HG03103 (cell line): ENCODE measurements around the gene TUBD1.
A peak's percentile ranks its signal among the peaks of the same experiment; 100 is the strongest.
"Not testable (repeated sequence)": the region's sequence is repeated elsewhere in the genome, so short reads cannot be mapped to it uniquely, and the experiment has no call there.

Experiments used
- ATAC-seq: cut with Tn5 transposase; IDR thresholded peaks from one replicate; pipeline ENCODE4 v1.9.1; 2021; ENCODE audit warnings: low read depth; ENCODE audit not compliant: unreplicated experiment

The TUBD1 gene

GRCh38 chr17:59846394-59847165 is 46.2 kb downstream of the TUBD1 start:
- peak; percentile 45 for ATAC-seq

- ATAC-seq, result no peak
These were observed 46.9 kb downstream of the TUBD1 start for GRCh38 chr17:59845595-59846393.

- no peak for ATAC-seq
These were observed 47.7 kb downstream of the TUBD1 start for GRCh38 chr17:59844884-59845594.

DNA sequence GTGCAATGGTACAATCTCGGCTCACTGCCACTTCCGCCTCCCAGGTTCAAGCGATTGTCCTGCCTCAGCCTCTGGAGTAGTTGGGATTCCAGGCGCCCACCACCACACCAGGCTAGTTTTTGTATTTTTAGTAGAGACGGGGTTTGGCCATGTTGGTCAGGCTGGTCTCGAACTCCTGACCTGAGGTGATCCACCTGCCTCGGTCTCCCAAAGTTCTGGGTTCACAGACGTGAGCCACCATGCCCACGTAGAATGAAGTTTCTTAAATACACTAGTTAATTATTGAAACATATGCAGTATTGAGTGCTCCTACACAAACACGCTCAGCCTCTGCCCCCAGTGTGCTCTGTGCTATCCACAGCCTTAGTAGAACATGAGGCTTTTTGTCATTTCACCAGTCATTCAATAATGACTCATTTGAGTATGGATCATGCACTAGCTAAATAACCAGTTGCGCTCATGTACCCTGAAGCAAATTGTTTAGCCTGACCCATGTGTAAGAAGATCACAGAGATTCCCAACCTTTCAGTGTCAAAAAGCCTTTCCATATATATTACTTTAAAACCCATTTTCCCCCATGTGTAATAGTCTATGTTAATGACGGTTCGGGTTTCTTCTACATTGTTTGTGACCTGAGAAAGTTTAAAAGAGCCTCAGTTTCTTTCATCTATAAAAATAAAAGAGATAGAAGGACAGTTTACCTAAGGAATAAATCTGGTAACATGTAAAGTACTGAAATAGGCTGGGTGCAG is 49.7 kb downstream of the TUBD1 start:
- ATAC-seq, result no peak

GRCh38 chr17:59841882-59842263 is 50.9 kb downstream of the TUBD1 start:
- ATAC-seq, result not testable (repeated sequence)

GRCh38 chr17:59841091-59841881 is 51.5 kb downstream of the TUBD1 start:
- ATAC-seq, result not testable (repeated sequence)

DNA sequence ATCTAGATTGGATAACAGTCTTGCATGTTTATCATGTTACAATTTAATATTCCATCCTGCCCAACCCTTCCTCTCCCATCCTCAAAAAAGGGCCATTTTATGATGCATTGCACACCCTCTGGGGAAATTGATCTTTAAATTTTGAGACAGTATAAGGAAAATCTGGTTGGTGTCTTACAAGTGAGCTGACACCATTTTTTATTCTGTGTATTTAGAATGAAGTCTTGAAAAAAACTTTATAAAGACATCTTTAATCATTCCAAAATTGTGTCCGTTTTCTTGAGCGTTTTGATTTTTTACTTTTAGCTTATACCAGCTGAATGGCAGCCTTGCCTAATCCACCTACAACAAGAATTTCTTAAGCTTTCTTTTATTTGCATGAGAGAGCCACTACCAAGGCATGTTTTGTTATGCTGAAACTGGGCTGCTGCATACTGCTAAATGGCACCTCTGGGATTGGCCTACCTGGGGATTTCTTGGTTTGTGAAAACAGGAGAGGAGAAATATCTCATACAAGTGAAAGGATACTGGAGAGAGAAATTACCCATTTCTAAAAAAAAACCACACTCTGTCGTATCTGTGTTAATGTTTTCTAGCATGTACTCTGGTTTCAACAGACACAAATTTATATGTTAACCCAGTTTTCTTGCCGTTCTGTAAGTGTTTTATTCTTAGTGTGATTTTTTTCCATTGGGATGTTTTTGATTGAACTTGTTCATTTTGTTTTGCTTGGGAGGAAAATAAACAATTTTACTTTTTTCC is 52.2 kb downstream of the TUBD1 start:
- no peak for ATAC-seq

- ATAC-seq, result no peak
These were observed 53.0 kb downstream of the TUBD1 start for GRCh38 chr17:59839651-59840328.

- ATAC-seq, result no peak
These were observed 54.5 kb downstream of the TUBD1 start for GRCh38 chr17:59838052-59838916.

DNA sequence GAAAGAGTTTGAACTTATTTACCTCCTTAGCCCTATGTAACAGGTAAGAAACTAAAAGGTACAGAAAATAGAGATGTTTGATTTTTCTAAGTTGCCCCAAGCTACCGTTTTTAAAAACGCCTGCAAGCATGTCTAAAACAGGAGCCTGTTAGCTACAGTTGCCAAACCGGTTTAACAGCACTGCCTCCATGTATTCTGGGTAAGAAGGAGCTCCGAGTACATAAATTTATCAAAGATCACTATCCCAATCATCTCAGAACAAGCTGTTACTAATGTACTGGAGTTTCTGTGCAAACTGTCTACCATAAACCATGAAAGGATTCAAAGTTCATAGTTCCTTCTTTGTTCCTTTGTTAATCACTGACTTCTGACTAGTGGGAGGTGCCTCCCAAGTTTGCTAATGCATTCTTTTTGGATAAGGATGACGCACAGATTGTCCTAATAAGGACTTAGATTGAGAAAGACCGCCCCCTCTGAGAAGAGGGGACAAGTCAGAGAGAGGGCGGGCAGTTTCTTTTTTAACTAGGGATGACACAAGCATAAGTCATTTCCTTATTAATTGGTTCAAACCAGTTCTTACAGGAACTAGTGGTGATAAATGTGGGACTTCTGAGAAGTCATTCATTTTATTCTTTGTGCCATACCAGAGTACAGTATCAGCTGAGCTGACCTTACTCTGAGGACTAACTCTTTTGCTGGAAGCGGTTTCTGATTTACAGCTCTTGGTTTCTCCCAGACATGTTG is 55.3 kb downstream of the TUBD1 start:
- ATAC-seq, result peak; percentile 65

- ATAC-seq, result no peak
These were observed 59.8 kb downstream of the TUBD1 start for GRCh38 chr17:59832883-59833379.

DNA sequence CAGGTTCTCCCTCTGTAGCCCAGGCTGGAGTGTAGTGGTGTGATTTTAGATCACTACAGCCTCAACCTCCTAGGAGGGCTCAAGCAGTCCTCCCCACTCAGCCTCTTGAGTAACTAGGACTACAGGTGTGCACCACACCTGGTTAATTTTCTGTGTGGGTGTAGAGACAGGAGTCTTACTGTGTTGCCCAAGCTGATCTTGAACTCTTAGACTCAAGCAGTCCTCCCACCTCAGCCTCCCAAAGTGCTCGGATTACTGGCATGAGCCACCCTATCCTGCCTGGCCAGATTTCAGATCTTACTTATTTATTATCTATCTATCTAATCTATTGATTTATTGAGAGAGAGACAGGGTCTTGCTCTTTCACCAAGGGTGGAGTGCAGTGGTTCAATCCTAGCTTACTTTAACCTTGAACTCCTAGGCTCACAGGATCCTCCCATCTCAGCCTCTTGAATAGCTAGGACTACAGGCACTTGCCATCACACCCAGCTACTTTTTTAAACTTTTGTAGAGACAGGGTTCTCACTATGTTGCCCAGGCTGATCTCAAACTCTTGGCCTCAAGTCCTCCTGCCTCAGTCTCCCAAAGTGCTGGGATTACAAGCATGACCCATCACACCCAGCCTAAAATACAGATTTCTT is 61.8 kb downstream of the TUBD1 start:
- no peak for ATAC-seq

GRCh38 chr17:59830007-59830630 is 62.6 kb downstream of the TUBD1 start:
- no peak for ATAC-seq

DNA sequence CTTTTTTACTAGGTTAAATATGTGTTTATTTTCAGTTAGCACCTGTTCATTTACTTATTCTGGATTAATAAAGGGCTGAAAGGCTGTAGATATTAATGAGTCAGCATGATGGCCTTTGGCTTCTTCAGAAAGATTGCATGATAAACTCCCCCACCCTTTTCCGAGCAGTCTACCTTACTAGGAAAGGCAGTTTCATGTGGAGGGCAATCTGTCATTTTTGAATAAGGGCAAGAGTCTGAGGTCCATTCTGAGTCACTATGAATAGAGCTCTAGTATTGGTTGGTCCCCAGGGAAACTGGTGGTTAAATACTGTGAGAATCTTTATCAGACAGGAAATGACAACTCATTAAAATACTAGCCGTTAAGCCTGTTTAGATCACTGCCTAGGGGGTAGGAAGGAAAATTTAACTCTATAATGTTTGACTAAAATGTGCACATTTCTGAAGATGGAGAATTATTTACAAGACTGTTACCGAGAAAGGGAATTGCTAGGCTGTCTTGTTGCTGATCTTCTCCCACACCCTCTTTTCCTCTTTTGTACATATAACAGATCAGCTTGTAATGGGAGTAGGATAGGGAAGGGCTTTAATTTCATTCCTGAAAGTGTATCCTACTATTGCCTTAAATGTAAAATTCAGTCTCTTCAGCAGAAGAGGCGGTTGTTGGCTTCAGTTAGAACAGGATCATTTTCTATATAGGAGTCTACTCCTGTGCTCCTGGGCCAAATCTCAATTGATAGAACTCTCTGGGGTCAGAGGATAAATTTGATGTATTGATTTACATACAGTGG is 63.3 kb downstream of the TUBD1 start:
- peak; percentile 61 for ATAC-seq

DNA sequence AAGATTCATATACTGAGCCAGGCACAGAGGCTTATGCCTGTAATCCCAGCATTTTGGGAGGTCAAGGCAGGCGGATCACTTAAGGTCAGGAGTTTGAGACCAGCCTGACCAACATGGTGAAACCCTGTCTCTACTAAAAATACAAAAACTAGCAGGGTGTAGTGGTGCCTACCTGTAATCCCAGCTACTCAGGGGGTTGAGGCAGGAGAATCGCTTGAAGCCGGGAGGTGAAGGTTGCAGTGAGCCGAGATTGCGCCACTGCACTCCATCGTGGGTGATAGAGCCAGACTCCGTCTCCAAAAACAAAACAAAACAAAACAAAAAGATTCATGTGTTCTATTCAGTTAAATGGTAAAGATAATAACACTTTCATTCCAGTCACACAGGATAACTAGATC is 63.9 kb downstream of the TUBD1 start:
- ATAC-seq, result not testable (repeated sequence)
